GM20431 (cell line): Measurements from ENCODE around the gene GLI2.

Experiments
- in situ Hi-C: fragments of 300-500 bp; cut with MseI, MboI; formaldehyde crosslinking; loops from one replicate; pipeline ENCODE4 v1.15.0; 2020; ENCODE audit warnings: low sequenced_read_pairs; ENCODE audit not compliant: unreplicated experiment

Gene GLI2

DNA sequence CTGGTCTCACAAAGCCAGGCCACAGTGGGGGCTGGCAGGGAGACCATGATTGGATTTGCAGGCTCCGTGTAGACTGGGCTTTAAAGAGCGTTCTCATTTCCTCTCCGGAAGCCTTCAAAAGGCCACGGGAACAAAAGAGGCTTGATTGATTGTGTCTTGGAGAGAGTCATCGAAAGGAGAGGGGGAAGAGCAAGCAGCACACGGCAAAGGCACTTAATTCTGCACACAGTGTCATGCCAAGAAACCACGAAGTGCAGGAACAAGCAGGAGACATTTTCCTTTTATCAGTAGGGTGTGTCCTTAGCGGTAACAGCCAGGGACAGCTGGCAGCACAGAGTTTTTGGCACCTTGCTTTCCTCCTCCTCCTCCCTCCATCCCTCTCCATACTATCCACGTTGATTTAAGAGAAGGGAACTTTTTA lies 47.7 kb downstream of the GLI2 start:
- in situ Hi-C loops = no loop called here

GRCh38 chr2:120783969-120784372 lies 48.3 kb downstream of the GLI2 start:
- in situ Hi-C loops = no loop called here
